SKM-1 (cell line): ENCODE data around the gene CD81.
"Not testable (repeated sequence)": the region's sequence is repeated elsewhere in the genome, so short reads cannot be mapped to it uniquely, and the experiment has no call there.

Source experiments
- DNase-seq: peaks from one replicate; lab custom pipeline; 2025; ENCODE audit not compliant: unreplicated experiment; lab: John Stamatoyannopoulos, UW

The CD81 gene

GRCh38 chr11:2376751-2377451 lies at the start of gene CD81:
CD81 (plus strand) TSS chr11:2377310; CDS start chr11:2377550, 240 bp downstream.
- no peak for DNase-seq

- DNase-seq, result no peak
Measured at GRCh38 chr11:2328021-2328420, 49.1 kb upstream of the CD81 start.

- no peak for DNase-seq
Measured at GRCh38 chr11:2328656-2329354, 48.3 kb upstream of the CD81 start.

- DNase-seq, result no peak
Measured at GRCh38 chr11:2329551-2329950, 47.6 kb upstream of the CD81 start.

- no peak for DNase-seq
Measured at GRCh38 chr11:2330696-2331095, 46.4 kb upstream of the CD81 start.

- DNase-seq, result no peak
Measured at GRCh38 chr11:2331404-2331803, 45.7 kb upstream of the CD81 start.

GRCh38 chr11:2332569-2332968 lies 44.5 kb upstream of the CD81 start:
- not testable (repeated sequence) for DNase-seq

GRCh38 chr11:2333486-2334205 lies 43.5 kb upstream of the CD81 start:
- not testable (repeated sequence) for DNase-seq

GRCh38 chr11:2335286-2335685 lies 41.8 kb upstream of the CD81 start:
- not testable (repeated sequence) for DNase-seq

GRCh38 chr11:2338760-2339159 lies 38.4 kb upstream of the CD81 start:
- not testable (repeated sequence) for DNase-seq

- no peak for DNase-seq
Measured at GRCh38 chr11:2342557-2342956, 34.6 kb upstream of the CD81 start.

- DNase-seq, result no peak
Measured at GRCh38 chr11:2342981-2343380, 34.1 kb upstream of the CD81 start.

- no peak for DNase-seq
Measured at GRCh38 chr11:2343502-2343901, 33.6 kb upstream of the CD81 start.

- no peak for DNase-seq
Measured at GRCh38 chr11:2345050-2345449, 32.1 kb upstream of the CD81 start.

- no peak for DNase-seq
Measured at GRCh38 chr11:2346014-2346413, 31.1 kb upstream of the CD81 start.

- DNase-seq, result no peak
Measured at GRCh38 chr11:2346586-2347307, 30.4 kb upstream of the CD81 start.

GRCh38 chr11:2347308-2347830 lies 29.7 kb upstream of the CD81 start:
- DNase-seq, result no peak

GRCh38 chr11:2348986-2349385 lies 28.1 kb upstream of the CD81 start:
- no peak for DNase-seq

- no peak for DNase-seq
Measured at GRCh38 chr11:2351701-2352100, 25.4 kb upstream of the CD81 start.

GRCh38 chr11:2352420-2352819 lies 24.7 kb upstream of the CD81 start:
- DNase-seq, result no peak

GRCh38 chr11:2355000-2355644 lies 22.0 kb upstream of the CD81 start:
- DNase-seq, result no peak
